H1 (cell line): ENCODE measurements around the gene MRI1. TPM values are rescaled to one million over a fixed set of nuclear protein-coding genes. Genes with fewer than 3 reads are reported as not detected.

Source experiments
- CTCF ChIA-PET: fragments of 300-600 bp; sonication (Branson Sonifier 250); formaldehyde crosslinking; loops from one replicate; lab custom pipeline; 2021; ENCODE audit not compliant: partially characterized antibody; lab: Charles Lee
- POLR2A ChIA-PET: fragments of 300-600 bp; sonication (Branson Sonifier 250); formaldehyde crosslinking; loops from one replicate; lab custom pipeline; 2021; ENCODE audit warnings: inconsistent platforms; ENCODE audit not compliant: partially characterized antibody; lab: Charles Lee
- DNase-seq, 2 experiments: peaks; one replicate each; pipeline versions ENCODE4 v3.0.0 to v3.0.0-alpha.2; 2010 to 2022; ENCODE audit warnings: low spot score in 2 of 2, low read depth in 1 of 2, mixed read lengths in 1 of 2
- FAIRE-seq: peaks from 2 replicates; lab custom pipeline; 2011; peaks lifted over from hg19 to GRCh38; lab: Jason Lieb, UNC
- H2AFZ ChIP-seq: 2 replicates; pipeline ENCODE4 v1.8.1; 2012; ENCODE audit warnings: low read length, inconsistent platforms
- H2AK5ac ChIP-seq: 2 replicates; pipeline ENCODE4 v1.6.1; 2013; ENCODE audit warnings: low read depth, low read length
- H2BK120ac ChIP-seq: replicated peaks from 2 replicates; pipeline ENCODE3; 2013; ENCODE audit warnings: low read depth, low read length, inconsistent platforms
- H2BK12ac ChIP-seq: 2 replicates; pipeline ENCODE4 v1.6.1; 2013; ENCODE audit warnings: low read depth, low read length
- H2BK15ac ChIP-seq: 2 replicates; pipeline ENCODE4 v1.6.1; 2013; ENCODE audit warnings: low read length
- H2BK20ac ChIP-seq: 2 replicates; pipeline ENCODE4 v1.6.1; 2013; ENCODE audit warnings: low read length
- H2BK5ac ChIP-seq: 2 replicates; pipeline ENCODE4 v1.6.1; 2013; ENCODE audit warnings: low read depth, low read length
- H3K14ac ChIP-seq: 2 replicates; pipeline ENCODE4 v1.6.1; 2013; ENCODE audit warnings: inconsistent platforms; ENCODE audit not compliant: insufficient read length
- H3K18ac ChIP-seq: 2 replicates; pipeline ENCODE4 v1.6.1; 2013; ENCODE audit warnings: low read length; ENCODE audit errors: extremely low read depth
- H3K23ac ChIP-seq: 2 replicates; pipeline ENCODE4 v1.6.1; 2013; ENCODE audit warnings: inconsistent platforms; ENCODE audit not compliant: insufficient read length
- H3K23me2 ChIP-seq: 2 replicates; pipeline ENCODE4 v1.6.1; 2013; ENCODE audit warnings: low read depth, low read length
- H3K27ac ChIP-seq: 2 replicates; pipeline ENCODE4 v1.6.1; 2011; ENCODE audit warnings: low read depth, low read length, inconsistent platforms
- H3K27me3 ChIP-seq, 4 experiments: replicated peaks in 1 of 4; 1 replicate in 1 of 4; 2 replicates in 3 of 4; pipeline versions ENCODE4 v1.6.1 to v1.8.1; 2011 to 2013; ENCODE audit warnings: low read length in 3 of 4, mild to moderate bottlenecking in 3 of 4, inconsistent platforms in 2 of 4, mixed read lengths in 2 of 4, moderate library complexity in 1 of 4; ENCODE audit not compliant: control insufficient read depth in 3 of 4, insufficient read depth in 3 of 4; ENCODE audit errors: extremely low read depth in 1 of 4
- H3K36me3 ChIP-seq, 4 experiments: 2 replicates each; pipeline versions ENCODE4 v1.6.1 to v1.8.1; 2011 to 2013; ENCODE audit warnings: mild to moderate bottlenecking in 4 of 4, low read length in 3 of 4, moderate library complexity in 2 of 4, control low read depth in 1 of 4, inconsistent platforms in 1 of 4; ENCODE audit not compliant: insufficient read depth in 4 of 4, control insufficient read depth in 2 of 4
- H3K4ac ChIP-seq: replicated peaks from 2 replicates; pipeline ENCODE3; 2013; ENCODE audit warnings: low read length, low read depth, mixed read lengths, inconsistent platforms; ENCODE audit not compliant: insufficient read length
- H3K4me1 ChIP-seq, 4 experiments: replicated peaks in 1 of 4; 1 replicate in 1 of 4; 2 replicates in 3 of 4; pipeline versions ENCODE4 v1.6.1 to v1.8.1; 2011 to 2013; ENCODE audit warnings: low read length in 3 of 4, inconsistent platforms in 2 of 4, mixed read lengths in 1 of 4; ENCODE audit not compliant: insufficient read depth in 4 of 4, control insufficient read depth in 3 of 4
- H3K4me2 ChIP-seq, 2 experiments: 2 replicates each; pipeline versions ENCODE4 v1.6.1 to v1.8.1; 2011 to 2013; ENCODE audit warnings: low read depth in 2 of 2, low read length in 2 of 2, control low read depth in 1 of 2, inconsistent platforms in 1 of 2, mild to moderate bottlenecking in 1 of 2; ENCODE audit not compliant: insufficient read depth in 1 of 2
- H3K4me3 ChIP-seq, 4 experiments: fragments of 200-600, 300-600 bp in 1 of 4; sonication (generic), shearing (Covaris generic), sonication (Bioruptor Twin) in 1 of 4; 2 replicates each; pipeline versions ENCODE4 v1.5.1 to v1.8.1; 2011 to 2016; ENCODE audit warnings: low read length in 4 of 4, low read depth in 3 of 4, control low read depth in 2 of 4, inconsistent platforms in 2 of 4, mild to moderate bottlenecking in 2 of 4, mixed read lengths in 1 of 4, moderate library complexity in 1 of 4; ENCODE audit not compliant: insufficient read depth in 2 of 4; ENCODE audit errors: extremely low read depth in 1 of 4
- H3K56ac ChIP-seq: replicated peaks from 2 replicates; pipeline ENCODE3; 2013; ENCODE audit warnings: low read depth, mild to moderate bottlenecking, mixed read lengths, low read length, inconsistent platforms; ENCODE audit not compliant: insufficient read length
- H3K79me1 ChIP-seq: 2 replicates; pipeline ENCODE4 v1.6.1; 2013; ENCODE audit warnings: low read depth, low read length, control low read depth
- H3K79me2 ChIP-seq, 2 experiments: 2 replicates each; pipeline versions ENCODE4 v1.6.1 to v1.8.1; 2012 to 2013; ENCODE audit warnings: low read length in 2 of 2, mild to moderate bottlenecking in 2 of 2, inconsistent platforms in 1 of 2; ENCODE audit not compliant: insufficient read depth in 2 of 2, control insufficient read depth in 1 of 2
- H3K9ac ChIP-seq, 4 experiments: replicated peaks in 1 of 4; 1 replicate in 1 of 4; 2 replicates in 3 of 4; pipeline versions ENCODE4 v1.6.1 to v1.8.1; 2011 to 2013; ENCODE audit warnings: low read depth in 3 of 4, low read length in 3 of 4, control low read depth in 2 of 4, mild to moderate bottlenecking in 2 of 4, moderate library complexity in 2 of 4, inconsistent platforms in 1 of 4; ENCODE audit errors: extremely low read depth in 1 of 4
- H3K9me3 ChIP-seq, 2 experiments: 2 replicates each; pipeline versions ENCODE4 v1.6.1 to v1.8.1; 2012 to 2013; ENCODE audit warnings: mild to moderate bottlenecking in 2 of 2, moderate library complexity in 2 of 2, control low read depth in 1 of 2, inconsistent platforms in 1 of 2, low read depth in 1 of 2, low read length in 1 of 2, mixed read lengths in 1 of 2; ENCODE audit not compliant: insufficient read depth in 2 of 2
- H4K20me1 ChIP-seq, 2 experiments: replicated peaks in 1 of 2; 2 replicates each; pipeline versions ENCODE3 to v1.8.1; 2011 to 2013; ENCODE audit warnings: inconsistent platforms in 2 of 2, low read length in 2 of 2, mild to moderate bottlenecking in 1 of 2; ENCODE audit not compliant: insufficient read depth in 2 of 2, control insufficient read depth in 1 of 2
- H4K5ac ChIP-seq: 2 replicates; pipeline ENCODE4 v1.6.1; 2013; ENCODE audit warnings: low read length, low read depth, mixed read lengths, inconsistent platforms; ENCODE audit not compliant: insufficient read length
- H4K8ac ChIP-seq: 2 replicates; pipeline ENCODE4 v1.8.0; 2013; ENCODE audit warnings: mild to moderate bottlenecking, moderate library complexity, low read length, inconsistent platforms; ENCODE audit not compliant: insufficient read depth; ENCODE audit errors: extremely low read depth
- H4K91ac ChIP-seq: replicated peaks from 2 replicates; pipeline ENCODE3; 2013; ENCODE audit warnings: low read length, mixed read lengths, inconsistent platforms; ENCODE audit not compliant: insufficient read length
- ATF2 ChIP-seq: IDR thresholded peaks from 2 replicates; pipeline ENCODE4 v1.6.1; 2012; ENCODE audit warnings: low read length, inconsistent platforms
- EGR1 ChIP-seq: IDR thresholded peaks from 2 replicates; pipeline ENCODE4 v1.6.1; 2011; ENCODE audit warnings: low read depth, low read length, borderline replicate concordance
- EP300 ChIP-seq, 2 experiments: IDR thresholded peaks; 1 replicate in 1 of 2; 2 replicates in 1 of 2; pipeline ENCODE4 v1.6.1; 2011 to 2012; ENCODE audit warnings: low read depth in 2 of 2, low read length in 2 of 2, mild to moderate bottlenecking in 2 of 2, borderline replicate concordance in 1 of 2, inconsistent platforms in 1 of 2, moderate library complexity in 1 of 2
- FOSL1 ChIP-seq: IDR thresholded peaks from 2 replicates; pipeline ENCODE4 v1.6.1; 2011; ENCODE audit warnings: mild to moderate bottlenecking, low read depth, low read length, moderate library complexity; ENCODE audit not compliant: insufficient read depth
- NRF1 ChIP-seq: IDR thresholded peaks from 2 replicates; pipeline ENCODE4 v1.6.1; 2011; ENCODE audit warnings: mild to moderate bottlenecking, low read depth, low read length, improper control_type of control experiment
- PHF8 ChIP-seq: fragments of 200-600 bp; sonication (generic); conservative IDR thresholded peaks from 2 replicates; pipeline ENCODE4 v1.7.1; 2012; ENCODE audit warnings: low read depth, mild to moderate bottlenecking, inconsistent platforms, low read length, moderate library complexity
- POLR2AphosphoS5 ChIP-seq: IDR thresholded peaks from 2 replicates; pipeline ENCODE4 v1.6.1; 2011; ENCODE audit warnings: low read depth, low read length
- RNF2 ChIP-seq: fragments of 200-900, 300-1000 bp; sonication (generic); IDR thresholded peaks from 2 replicates; pipeline ENCODE4 v1.7.1; 2016; ENCODE audit warnings: borderline replicate concordance, low read depth, mild to moderate bottlenecking, antibody characterized with exemption, low read length; ENCODE audit not compliant: poor library complexity, severe bottlenecking; ENCODE audit errors: missing control alignments
- SIN3A ChIP-seq, 2 experiments: IDR thresholded peaks in 1 of 2; conservative IDR thresholded peaks in 1 of 2; 2 replicates each; pipeline ENCODE4 v1.6.1; 2011 to 2012; ENCODE audit warnings: low read length in 2 of 2, improper control_type of control experiment in 1 of 2, low read depth in 1 of 2, mild to moderate bottlenecking in 1 of 2
- TAF1 ChIP-seq: IDR thresholded peaks from 2 replicates; pipeline ENCODE4 v1.6.1; 2011; ENCODE audit warnings: mild to moderate bottlenecking, low read depth, low read length
- ZNF274 ChIP-seq: IDR thresholded peaks from 2 replicates; pipeline ENCODE4 v1.7.0; 2012; ENCODE audit warnings: low read length, borderline replicate concordance; ENCODE audit errors: extremely low read depth
- WGBS, 2 experiments: shearing (Covaris generic) in 1 of 2; methylation state at CpG; one replicate each; pipeline versions ENCODE4 v1.1.6 to v1.1.7; 2013 to 2015; ENCODE audit warnings: low lambda C conversion rate in 2 of 2, mixed read lengths in 2 of 2, inconsistent platforms in 1 of 2, low coverage in 1 of 2, missing lambda C conversion rate in 1 of 2; ENCODE audit not compliant: insufficient replicate concordance in 2 of 2, insufficient coverage in 1 of 2, insufficient read length in 1 of 2; ENCODE audit errors: extremely low coverage in 1 of 2, missing lambda C conversion rate in 1 of 2; 5-methylcytosine and 5-hydroxymethylcytosine counted together
- polyA plus RNA-seq, 7 experiments: library from polyadenylated mRNA; depleted of rRNA in 3 of 7; stranded (reverse) in 5 of 7; unstranded in 2 of 7; fragments of >200 nt in 5 of 7; fragments of 200-250 nt in 2 of 7; gene quantifications; 1 replicate in 5 of 7; 2 replicates in 1 of 7; 4 replicates in 1 of 7; pipeline versions ENCODE4 v1.2.1 to v1.2.3, GENCODE V29; 2011 to 2013; ENCODE audit warnings: missing spikeins in 2 of 7, mixed read lengths in 2 of 7
- total RNA-seq: library from RNA; stranded (reverse); fragmentation: NEBNext Ultra II Directional; extraction: Animal tissue kit (Norgen Biotek cat#: 25700); gene quantifications from 2 replicates; pipeline ENCODE4 v1.2.1, GENCODE V29; 2021

MRI1 gene
- total and polyA plus RNA-seq, 2 of the 8 experiments (the other 6 are each of a cell fraction or from before 2014, with no cell fraction given): 24.5 to 29.5 TPM

GRCh38 chr19:13766095-13766481 lies 1.8 kb downstream of the MRI1 start:
- Histone ChIP-seq H3K56ac (no peak overlapping the region), H3K27me3 (no peaks in the 10 kb centered on the region; a peak in 1 of 7 replicates), H3K27ac (no peak overlapping the region), H4K5ac (no peak overlapping the region), H3K4ac (no peak overlapping the region), H2BK5ac (no peak overlapping the region), H4K8ac (peak overlapping the region; percentile 62; the same call in 1 of the 2 replicates), H2BK15ac (no peak overlapping the region), H2AK5ac (no peak overlapping the region), H4K20me1 (peaks cover 0 to 2% of the 10 kb centered on the region in 2 experiments), H3K79me2 (no peaks in the 10 kb centered on the region), H2AFZ (no peak overlapping the region), H2BK12ac (no peak overlapping the region), H2BK120ac (no peak overlapping the region), H3K4me2 (no peak overlapping the region; a peak in 1 of 4 replicates), H3K79me1 (no peaks in the 10 kb centered on the region), H3K18ac (no peak overlapping the region), H3K23ac (no peak overlapping the region), H2BK20ac (no peak overlapping the region), H3K4me3 (no peak overlapping the region), H3K23me2 (peaks cover 7% of the 10 kb centered on the region; the same call in 1 of the 2 replicates), H3K9me3 (no peaks in the 10 kb centered on the region), H3K36me3 (peaks cover 0 to 27% (median 3%) of the 10 kb centered on the region in 4 experiments; a peak in 6 of 8 replicates), H4K91ac (no peak overlapping the region), H3K4me1 (peaks cover 0 to 9% (median 2%) of the 10 kb centered on the region in 4 experiments; a peak in 3 of 7 replicates), H3K14ac (no peak overlapping the region), H3K9ac (no peak overlapping the region)
- 91% methylated on average over 3 of the region's 3 CpGs; no CpG with 5 or more reads in 1 of the 2 experiments for whole genome bisulfite sequencing, 2 experiments
- ChIA-PET CTCF (interaction anchor here (2.6 kb wide), 1 partner anchor 8 kb away, joined by 18 read pairs; the partner anchor contains the start of gene C19orf53), POLR2A (interaction anchor here (6.7 kb wide), 1 partner anchor 8 kb away, joined by 39 read pairs; the partner anchor contains the start of gene C19orf53)
- no peak for FAIRE-seq
- DNase-seq: no peak
- no peak for TF ChIP-seq EGR1
- no peak for TF ChIP-seq NRF1
- no peak for TF ChIP-seq ATF2
- no peak for TF ChIP-seq FOSL1
- TF ChIP-seq SIN3A (conservative IDR thresholded peaks at IDR 0.05 in 1 of 2, IDR thresholded peaks at IDR 0.05 in 1 of 2; ENCODE audit: low read depth in 1 of 2, low read length in 2 of 2): no peak
- TF ChIP-seq POLR2AphosphoS5: no peak
- no peak for TF ChIP-seq TAF1
- no peak for TF ChIP-seq EP300 (IDR thresholded peaks at IDR 0.05; ENCODE audit: borderline replicate concordance in 1 of 2, low read depth in 2 of 2, low read length in 2 of 2)
- no peak for TF ChIP-seq ZNF274
- no peak for TF ChIP-seq RNF2
- no peak for TF ChIP-seq PHF8
